Islet of Langerhans (tissue), 1 donor: ENCODE data around the gene ACIN1.
A peak's percentile ranks its signal among the peaks of the same experiment; 100 is the strongest.

Experiments used
- FAIRE-seq: peaks from one replicate; lab custom pipeline; 2011; peaks lifted over from hg19 to GRCh38; lab: Jason Lieb, UNC

Gene ACIN1

DNA sequence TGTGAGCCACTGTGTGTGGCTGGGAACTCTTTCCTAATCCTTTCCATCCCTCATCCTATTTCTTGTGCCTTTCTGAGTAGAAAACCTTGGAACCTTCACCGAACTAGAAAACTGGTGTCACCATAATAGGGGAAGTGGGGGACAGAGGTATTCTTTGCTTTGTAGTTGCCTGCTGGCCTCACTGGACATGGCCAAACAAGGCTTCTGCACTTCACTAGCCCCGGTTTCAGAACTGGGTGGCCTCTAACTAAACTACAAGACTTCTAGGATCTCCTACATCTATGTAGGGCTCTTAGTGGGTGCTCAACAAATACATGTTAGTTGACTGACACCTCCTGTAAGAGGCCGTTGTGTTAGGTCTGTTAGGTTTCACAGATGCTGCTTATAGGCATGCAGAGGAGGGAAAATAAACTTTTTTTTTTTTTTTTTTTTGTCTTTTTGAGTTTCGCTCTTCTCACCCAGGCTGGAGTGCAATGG, 10.4 kb upstream of the ACIN1 start:
- FAIRE-seq, result no peak

DNA sequence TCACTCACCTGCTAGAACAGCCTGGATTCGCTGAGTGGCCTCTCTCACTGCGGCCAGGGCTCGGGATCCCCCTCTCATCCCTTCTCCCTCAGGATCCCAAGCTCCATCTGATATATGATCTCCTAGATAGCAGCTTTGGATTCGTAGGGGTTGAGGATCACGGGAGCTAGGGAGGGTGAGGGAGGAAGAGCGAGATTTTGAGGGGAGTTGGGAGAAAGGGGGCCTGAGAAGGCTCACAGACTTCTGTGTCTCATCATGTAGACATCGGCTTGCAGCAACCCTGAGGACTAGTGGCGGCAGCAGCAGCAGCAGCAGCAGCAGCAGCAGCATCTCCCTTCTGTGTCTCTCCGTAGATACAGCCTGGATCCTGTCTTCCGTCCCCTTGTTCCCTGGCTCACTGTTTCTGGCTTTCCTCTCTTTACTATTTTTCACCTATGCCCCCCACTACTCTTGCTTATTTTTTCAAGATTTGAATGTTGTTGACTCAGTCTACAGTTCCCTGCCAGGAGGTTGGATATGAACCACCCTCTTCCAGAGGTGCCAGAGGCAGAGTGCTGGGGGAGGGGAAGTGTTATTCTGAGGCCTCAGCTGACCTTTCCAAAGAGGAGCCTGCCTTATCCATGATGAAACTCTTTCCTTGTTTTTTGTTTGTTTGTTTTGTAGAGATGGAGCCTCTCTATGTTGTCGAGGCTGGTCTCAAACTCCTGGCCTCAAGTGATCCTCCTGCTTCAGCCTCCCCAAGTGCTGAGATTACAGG, 9.8 kb upstream of the ACIN1 start, which contains the start of gene CIROP:
CIROP (minus strand) TSS at position 399 of the 757 bp plus-strand sequence; CDS start at position 330, 69 bp downstream.
- no peak for FAIRE-seq

DNA sequence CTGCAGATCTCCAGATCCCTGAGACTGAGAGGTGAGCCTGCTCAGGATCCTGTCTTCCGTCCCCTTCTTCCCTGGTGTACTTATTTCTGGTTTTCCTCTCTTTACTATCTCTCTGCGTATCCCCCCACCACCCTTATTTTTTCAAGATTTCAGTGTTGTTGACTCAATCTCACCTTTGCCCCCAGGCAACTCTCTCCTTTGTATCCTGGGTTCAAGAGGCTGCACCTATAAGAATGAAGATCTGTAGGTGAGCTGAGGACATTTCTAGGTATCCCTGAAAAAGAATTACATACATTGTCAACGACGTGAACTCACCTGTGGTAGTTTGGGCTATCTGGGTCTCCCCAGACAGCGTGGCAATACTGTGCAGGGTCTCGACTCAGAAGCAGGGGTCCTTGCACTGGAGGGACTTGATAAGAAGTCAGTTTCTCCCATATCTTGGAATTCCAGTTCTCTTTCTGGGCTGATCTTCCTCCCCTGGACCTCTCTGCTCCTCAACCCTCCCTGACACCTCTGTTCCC, 9.2 kb upstream of the ACIN1 start:
- no peak for FAIRE-seq

DNA sequence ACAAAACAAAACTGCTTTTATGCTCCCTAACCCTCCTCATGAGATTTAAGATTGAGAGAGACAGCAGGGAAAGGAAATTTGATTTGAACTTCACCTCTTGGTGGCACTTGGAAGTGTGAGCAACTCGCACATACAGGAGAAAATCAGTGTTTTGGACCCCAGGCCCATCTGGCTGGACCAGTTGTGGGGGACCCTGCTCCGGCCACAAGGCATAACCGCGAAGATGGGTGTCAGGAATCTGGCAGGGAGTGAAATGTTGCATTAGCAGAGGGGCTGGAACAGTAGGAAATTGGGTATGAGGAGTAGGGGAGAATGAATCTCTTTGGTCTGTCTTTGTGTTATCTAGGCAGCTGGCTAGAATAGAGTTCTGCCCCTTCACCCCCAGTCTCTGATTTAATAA, 8.6 kb upstream of the ACIN1 start:
- FAIRE-seq, result no peak

DNA sequence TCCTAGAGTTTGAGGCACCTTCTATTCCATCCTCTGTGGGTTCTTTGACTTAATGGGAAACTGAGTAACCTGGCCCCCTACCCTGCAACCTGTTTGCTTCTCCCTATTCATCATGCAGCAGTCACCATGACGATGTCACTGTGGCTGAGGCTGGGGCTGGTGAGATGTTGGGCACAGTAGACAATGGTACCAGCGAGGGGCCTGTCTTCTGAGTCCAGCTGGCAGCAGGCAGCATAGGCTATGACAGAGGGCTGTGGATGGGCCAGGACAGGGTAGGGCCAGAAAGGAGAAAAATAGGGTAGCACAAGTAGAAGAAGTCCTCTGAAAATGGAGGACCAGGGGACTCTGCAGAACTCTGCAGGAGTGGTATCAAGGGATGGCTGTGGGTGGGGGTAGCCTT, 7.9 kb upstream of the ACIN1 start:
- no peak for FAIRE-seq

DNA sequence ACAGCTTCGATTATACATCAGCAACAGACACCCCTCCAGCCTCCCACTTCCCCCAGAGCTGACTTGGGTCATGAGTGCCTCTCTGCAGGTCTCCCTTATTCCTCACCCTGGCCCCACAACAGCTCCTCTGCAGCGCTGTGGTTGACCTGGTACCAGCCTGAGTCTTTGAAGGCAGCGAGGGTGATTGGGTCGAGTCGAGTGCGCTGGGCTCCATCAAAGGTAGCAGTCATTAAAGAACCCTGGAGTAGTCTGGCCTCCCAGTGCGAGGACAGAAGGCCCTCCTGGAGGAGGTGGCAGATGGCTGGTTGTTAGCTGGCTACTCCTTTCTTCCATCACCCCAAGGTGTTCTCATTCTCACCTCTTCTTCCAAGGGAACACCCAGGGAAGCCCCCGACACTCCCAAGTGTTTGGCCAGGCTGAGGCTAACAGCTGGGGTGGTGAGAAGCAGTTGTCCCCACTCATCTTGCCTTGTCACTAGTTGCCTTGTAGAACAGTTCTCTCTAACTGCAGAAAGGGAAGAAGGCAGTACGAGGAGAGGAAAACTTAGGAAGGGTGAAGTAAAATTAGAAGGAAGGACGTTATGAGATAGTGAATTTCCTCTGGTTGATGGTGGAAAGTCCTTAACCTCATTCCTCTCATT, 7.2 kb upstream of the ACIN1 start:
- FAIRE-seq, result no peak

DNA sequence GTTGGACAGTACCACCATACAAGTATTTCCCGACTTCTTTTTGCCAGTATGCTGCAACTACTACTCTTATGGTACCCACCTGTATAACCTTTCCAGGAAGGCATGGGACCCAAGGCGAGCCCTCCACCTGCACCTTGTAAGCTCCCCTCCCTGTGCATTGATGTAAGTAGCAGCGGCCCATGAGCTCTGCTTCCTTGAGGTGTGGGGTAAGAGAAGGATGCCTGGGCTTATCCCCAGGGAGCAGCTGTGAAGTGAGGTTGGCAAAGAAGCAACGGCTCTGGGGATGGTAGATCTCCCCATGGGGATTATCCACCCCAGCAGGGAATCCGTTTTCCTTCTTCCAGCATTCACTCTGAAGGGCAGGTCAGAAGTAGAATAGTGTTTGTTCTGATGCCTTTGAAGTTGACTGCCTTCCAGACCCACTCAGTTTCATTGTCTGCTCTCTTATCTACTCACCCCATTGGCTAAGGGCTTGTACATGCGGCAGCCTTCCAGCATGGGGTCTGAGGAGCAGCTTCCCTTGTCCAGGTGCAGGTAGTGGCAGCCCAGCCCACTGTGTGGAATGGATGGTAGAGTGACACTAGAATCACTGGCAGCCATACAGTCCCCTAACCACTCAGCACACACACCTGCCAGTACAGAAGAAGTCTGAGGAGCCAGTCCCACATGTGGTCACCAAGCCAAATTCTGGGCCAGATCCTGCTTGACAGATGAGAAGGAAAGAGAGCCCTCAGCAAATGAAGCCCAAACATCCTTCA, 6.5 kb upstream of the ACIN1 start:
- FAIRE-seq, result no peak

DNA sequence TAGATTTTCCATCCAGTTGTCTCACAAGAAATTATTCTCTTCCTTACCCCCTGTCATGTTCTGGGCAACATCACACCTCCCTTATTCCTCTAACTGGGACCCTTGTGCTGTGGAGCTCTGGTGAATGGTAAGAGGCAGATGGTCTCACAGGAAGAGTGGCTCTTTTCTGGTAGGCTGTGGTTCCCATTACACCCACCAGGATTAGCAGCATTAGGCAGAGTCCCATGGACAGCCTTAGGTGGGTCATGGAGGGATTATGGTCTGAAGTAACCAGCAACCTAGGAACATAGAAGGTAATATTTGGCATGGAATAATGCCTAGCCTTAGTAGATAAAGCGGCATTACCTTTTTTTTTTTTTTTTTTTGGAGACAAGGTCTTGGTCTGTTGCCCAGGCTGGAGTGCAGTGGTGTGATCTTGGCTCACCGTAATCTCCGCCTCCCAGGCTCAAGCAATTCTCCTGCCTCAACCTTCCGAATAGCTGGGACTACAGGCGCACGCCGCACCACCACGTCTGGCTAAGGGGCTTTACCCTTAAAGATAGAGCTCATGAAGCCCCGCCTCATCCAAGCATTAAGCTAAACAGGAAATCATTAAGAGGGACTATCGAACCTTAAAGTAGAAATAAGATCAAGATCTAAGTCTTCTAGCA, 4.4 kb upstream of the ACIN1 start:
- FAIRE-seq, result no peak

DNA sequence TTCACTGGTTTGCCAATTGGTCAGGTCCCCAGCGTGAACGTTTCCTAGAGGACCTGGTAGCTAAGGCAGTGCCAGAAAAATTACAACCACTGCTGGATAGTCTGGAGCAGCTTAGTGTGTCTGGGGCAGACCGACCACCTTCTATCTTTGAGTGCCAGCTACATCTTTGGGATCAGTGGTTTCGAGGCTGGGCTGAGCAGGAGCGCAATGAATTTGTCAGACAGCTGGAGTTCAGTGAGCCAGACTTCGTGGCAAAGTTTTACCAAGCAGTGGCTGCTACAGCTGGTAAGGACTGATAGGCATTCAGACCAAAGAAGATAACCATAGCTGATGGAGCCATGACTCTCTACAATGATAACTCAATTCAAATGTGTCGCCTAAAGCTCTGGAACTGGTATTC, 2.9 kb upstream of the ACIN1 start:
- no peak for FAIRE-seq

DNA sequence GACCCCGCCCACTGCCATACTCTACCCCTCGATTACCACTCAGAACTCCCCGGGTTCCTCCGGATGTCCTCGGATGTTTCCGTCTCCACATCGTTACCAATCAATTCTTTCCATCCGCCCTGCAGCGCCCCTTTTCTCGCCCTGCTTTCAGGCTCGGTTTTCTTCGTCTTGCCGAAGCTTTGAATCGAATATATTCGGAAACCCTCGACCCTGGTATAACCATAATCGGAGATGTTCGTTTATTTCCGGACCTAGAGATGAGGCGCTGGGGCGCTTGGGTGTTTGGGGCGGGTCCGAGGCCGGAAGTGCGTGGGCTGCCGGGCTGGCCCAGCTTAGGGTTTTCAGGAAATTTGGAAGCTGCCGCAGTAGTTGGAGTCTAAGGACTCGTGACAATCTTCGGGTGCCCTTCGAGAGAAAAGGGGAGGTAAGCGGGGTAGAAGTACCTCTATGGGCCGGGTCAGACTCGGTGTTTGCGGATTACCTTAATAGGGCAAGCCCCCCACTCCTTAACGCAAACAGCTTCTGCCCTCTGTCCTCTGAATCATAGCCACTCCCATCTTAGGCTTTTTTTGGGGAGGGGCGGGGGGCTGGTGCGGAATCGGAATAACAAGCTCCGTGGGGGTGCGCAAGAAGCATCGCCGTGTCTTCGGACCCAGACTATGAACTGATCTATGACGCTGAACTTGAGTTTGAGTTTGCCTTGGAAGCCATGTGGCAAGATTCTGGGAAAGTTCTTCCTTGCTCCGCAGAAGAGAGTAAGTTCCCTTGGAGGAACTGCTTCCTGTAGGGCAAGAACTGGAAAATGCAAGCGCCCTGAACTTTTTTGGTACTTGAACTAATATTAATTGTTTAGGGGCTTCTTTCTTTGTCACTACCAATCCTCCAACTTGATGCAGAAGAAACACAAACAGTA, 516 bp upstream of the ACIN1 start, which contains the start of gene C14orf119:
C14orf119 (plus strand) TSS at position 310 of the 913 bp plus-strand sequence. CDS start 2,154 bp downstream, outside the sequence.
- FAIRE-seq, result peak; percentile 97

DNA sequence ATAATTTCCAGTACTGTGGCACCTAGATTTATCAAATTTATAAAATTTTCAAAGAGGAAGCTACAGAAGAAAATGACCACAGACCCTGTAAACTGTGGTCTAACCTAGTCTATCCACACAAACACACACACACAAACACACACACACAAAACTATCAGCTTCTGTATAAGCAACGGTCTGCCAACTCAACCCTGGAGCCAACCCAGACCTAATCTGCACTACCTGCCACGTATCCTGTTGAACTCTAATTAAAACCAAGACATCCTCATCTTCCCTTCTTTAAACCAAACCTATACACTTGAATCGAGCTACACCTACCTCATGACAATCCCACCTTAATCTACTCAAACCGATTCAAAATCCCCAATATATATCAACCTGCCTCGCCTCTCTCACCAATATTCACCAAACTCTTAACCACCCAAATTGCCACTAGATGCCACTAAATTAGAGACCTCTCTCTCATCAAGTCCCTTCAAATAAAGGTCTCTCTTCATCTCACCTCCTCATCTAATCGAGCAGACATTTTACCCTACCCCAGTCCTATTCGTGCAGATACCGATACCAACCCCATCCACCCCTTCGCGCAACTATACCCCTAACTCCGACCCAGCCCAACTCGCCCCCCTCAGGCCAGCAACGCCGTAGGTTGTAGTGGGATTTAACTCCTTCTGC, 808 bp downstream of the ACIN1 start:
- FAIRE-seq, result no peak

DNA sequence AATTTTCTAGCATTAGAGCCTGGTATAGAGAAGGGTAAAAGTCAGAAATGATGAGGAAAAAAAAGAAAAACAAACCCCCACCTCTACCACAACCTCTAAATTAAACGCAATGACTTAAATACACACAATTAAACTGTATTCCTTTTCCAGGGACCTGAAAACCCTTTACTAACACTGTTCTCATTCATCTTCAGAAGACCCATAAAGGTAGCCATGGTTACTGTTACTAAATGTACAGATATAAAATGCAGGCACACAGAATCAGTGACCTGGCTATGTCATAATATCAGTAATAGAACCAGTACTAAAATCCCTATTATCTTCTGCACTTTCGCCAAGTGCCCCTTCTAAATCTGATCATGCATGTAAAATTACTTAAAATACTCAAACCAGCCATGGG, 1.4 kb downstream of the ACIN1 start:
- FAIRE-seq, result no peak

DNA sequence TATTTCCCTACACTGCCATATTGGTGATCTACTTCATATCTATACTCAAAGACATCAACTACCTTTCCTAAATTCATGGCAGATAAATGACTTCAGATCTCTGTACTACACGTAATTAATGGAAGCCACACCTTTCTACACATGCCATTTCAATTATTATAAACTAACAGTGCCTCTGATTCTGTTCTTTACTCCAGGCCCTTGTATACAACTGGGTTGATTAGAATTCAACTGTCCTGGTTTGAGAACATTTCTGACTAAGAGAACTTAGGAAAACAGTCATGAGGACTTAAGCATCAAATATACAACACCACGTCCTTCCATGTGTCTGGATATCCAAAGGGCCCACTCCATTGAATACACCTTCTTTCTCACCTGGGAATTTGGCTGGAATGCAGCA, 1.8 kb downstream of the ACIN1 start:
- FAIRE-seq, result no peak

DNA sequence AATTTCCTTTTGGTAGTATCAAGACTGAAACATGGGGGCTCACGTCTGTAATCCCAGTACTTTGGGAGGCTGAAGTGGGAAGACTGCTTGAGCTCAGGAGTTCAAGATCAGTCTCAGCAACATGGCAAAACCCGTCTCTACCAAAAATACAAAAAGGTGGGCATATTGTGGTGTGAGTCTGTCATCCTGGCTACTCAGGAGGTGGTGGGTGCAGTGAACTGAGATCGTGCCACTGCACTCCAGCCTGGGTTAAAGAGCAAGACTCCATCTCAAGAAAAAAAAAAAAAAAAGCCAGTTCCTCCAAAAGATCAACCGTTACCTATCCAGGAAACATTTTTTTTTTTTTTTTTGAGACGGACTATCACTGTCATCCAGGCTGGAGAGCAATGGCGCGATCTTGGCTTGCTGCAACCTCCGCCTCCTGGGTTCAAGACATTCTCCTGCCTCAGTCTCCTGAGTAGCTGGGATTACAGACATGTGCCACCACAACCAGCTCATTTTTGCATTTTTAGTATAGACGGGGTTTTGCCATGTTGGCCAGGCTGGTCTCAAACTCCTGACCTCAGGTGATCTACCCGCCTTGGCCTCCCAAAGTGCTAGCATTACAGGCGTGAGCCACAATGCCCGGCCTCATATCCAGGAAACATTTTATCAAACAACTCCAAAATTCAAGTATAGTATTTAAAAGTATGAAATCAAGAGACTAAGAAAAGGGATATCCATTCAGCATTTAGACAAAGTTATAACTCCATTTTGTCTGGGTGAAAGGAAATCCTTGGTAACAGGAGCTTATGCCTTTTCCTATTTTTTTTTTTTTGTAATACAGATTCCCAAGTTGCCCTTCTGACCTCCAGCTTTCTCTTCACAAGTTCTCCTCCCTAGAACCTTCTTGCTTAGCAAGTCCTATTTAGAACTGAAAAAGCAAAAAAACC, 3.4 kb downstream of the ACIN1 start:
- FAIRE-seq, result no peak

DNA sequence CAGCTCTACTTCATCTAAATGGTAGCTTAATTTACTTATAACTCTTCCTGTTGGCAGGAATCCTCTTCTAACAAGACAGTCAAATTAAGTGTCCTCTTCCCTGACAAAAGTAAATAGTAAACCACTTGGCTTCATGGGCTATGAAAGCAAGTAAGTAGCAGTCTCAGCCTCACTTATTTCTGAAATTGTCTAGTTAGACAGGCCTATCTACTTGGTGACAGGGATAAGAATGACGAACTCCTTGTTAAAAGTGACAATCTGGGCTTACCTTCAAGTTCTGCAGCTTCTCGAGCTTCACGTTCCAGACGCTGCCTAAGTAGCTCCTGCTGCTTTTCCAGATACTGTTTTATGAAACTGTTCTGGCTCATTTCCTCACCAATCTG, 4.7 kb downstream of the ACIN1 start:
- no peak for FAIRE-seq

DNA sequence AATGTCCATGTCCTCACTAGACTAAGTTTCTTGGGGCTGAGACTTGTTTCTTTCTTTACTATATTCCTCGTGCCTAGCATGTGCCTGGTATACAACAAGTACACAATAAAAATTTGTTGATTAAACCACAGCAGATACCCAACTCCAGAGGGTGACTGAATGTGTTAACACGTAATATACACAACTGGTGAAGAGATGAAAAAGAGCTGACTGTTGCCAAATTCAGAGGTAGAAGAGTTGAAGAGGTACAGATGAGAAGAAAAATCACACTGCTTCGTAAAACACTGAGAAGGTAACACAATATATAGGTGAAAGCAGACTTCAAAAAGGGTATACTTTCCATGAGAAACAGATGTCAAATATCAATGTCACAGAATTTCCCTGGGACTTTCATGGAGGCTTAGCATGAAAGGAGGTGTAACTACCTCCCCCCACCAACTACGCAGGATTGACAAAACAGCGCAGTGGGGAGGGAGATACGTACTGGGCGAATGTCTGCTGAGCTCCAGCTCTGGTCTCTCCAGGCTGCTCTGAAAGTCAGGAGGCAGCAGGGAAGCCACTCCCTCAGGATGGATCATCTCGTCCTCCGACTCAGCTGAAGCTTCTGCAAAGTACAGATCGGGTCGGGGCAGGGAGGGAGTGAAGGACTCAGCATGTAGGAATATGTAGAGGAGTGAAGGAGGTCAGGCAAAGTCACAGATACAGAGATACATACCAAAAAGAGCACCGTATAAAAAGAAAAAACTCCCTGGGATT, 5.3 kb downstream of the ACIN1 start:
- FAIRE-seq, result no peak

DNA sequence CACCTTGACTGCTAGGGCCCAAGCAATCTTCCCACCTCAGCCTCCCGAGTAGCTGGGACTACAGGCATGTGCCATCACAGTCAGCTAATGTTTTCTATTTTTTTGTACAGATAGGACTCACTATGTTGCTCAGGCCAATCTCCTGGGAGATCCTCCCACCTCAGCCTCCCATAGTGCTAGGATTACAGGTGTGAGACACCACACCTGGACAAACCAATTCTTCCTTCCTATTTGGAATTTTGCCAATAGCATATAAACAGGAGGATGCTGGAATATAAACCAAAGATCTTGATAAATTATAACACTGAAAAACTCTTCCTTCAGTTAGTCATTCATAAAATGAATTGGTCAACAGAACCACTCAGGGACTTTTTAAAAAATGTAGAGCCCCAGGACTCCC, 8.4 kb downstream of the ACIN1 start:
- FAIRE-seq, result no peak

DNA sequence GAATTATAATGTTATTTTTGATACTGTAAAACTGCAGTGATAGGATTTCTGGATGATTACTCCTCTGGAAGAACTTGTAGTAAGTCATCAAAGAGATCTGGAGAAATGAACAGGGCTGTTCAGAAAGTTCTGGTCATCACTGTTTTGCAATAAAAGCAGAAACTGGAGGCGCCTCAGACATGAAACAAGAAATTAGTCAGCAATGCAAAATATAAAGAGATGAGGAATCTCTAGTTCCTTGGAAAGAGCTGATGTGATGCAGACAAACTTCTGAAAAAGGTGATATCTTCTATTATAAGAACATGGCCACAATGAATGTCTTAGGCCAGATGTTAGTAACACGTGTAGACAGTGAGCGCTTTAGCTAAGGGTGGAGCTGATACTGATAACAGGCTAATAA, 9.5 kb downstream of the ACIN1 start:
- FAIRE-seq, result no peak

DNA sequence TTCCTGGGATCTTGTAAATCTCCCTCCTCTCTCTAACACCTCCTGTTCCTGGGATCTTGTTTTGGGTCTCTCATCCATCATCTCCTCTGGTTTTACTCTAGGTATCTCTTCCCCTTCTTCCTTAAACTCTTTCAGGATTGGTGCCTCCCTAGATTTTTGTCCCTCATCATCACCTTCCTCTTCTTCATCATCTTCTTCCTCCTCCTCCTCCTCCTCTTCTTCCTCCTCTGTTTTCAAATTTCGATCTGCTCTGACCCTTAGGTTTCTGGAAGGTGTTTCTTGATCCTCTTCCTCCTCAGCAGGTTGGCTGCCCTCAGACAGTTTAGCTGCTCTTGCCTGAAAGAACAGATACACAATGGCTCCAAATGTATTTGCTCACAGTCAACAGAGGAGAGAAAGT, 14.5 kb downstream of the ACIN1 start:
- no peak for FAIRE-seq
